GM12801 (cell line): ENCODE measurements around the gene RSBN1.

ENCODE experiments used
- TF ChIP-seq, protein P1 (sequence below): IDR thresholded peaks from one replicate; pipeline ENCODE4 v1.5.1; 2011; ENCODE audit warnings: control low read depth; ENCODE audit not compliant: insufficient read length; ENCODE audit errors: extremely low read depth

Gene RSBN1

GRCh38 chr1:113747376-113747775, 64.9 kb downstream of the RSBN1 start:
- TF ChIP-seq, protein P1, sequence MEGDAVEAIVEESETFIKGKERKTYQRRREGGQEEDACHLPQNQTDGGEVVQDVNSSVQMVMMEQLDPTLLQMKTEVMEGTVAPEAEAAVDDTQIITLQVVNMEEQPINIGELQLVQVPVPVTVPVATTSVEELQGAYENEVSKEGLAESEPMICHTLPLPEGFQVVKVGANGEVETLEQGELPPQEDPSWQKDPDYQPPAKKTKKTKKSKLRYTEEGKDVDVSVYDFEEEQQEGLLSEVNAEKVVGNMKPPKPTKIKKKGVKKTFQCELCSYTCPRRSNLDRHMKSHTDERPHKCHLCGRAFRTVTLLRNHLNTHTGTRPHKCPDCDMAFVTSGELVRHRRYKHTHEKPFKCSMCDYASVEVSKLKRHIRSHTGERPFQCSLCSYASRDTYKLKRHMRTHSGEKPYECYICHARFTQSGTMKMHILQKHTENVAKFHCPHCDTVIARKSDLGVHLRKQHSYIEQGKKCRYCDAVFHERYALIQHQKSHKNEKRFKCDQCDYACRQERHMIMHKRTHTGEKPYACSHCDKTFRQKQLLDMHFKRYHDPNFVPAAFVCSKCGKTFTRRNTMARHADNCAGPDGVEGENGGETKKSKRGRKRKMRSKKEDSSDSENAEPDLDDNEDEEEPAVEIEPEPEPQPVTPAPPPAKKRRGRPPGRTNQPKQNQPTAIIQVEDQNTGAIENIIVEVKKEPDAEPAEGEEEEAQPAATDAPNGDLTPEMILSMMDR, result no peak

GRCh38 chr1:113745425-113745824, 66.9 kb downstream of the RSBN1 start:
- TF ChIP-seq, protein P1, result no peak

GRCh38 chr1:113744114-113744513, 68.2 kb downstream of the RSBN1 start:
- TF ChIP-seq, protein P1, result no peak

DNA sequence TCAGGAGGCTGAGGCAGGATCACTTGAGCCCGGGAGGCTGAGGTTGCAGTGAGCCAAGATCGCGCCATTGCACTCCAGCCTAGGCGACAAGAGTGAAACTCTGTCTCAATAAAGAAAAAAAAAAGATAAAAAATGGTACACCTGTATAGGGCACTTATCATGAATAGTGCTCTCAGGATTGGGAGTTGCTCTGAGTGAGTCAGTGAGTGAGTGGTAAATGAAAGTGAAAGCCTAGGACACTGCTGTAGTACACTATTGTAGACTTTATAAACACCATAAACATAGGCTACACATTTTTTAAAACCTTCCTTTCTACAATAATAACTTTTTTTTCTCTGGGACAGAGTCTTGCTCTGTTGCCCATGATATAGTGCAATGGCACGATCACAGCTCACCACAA, 69.8 kb downstream of the RSBN1 start:
- TF ChIP-seq, protein P1, result no peak

GRCh38 chr1:113734357-113735055, 77.8 kb downstream of the RSBN1 start:
- TF ChIP-seq, protein P1, result no peak

DNA sequence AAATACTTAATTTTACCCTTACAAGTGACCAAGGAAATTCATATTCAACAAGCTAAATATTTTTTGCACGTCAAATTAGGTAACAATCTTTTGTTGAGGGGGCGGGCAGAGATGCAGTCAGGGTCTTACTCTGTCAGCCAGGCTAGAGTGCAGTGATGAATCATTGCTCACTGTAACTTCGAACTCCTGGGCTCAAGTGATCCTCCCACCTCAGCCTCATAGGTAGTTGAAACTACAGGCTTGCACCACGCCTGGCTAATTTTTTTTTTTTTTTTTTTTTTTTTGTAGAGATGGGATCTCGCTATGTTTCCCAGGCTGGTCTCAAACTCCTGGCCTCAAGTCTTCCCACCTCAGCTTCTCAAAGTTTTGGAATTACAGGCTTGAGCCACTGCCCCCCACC, 79.5 kb downstream of the RSBN1 start:
- TF ChIP-seq, protein P1, result no peak

DNA sequence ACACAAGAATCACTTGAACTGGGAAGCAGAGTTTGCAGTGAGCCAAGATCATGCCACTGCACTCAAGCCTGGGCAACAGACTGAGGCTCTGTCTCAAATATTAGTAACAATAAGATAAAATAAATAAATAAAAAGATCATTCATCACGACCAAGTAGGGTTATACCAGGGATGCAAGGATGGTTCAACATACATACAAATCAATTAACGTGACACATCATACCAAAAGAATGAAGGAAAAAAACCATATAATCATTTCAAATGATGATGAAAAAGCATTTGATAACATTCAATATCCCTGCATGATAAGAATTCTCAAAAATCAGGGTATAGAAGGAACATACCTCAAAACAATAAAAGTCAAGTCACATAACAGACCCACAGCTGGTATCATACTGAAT, 91.3 kb downstream of the RSBN1 start:
- TF ChIP-seq, protein P1, result no peak
